Tibial nerve (tissue), 4 donors: ENCODE data around the gene NPAT. TPM values are rescaled to one million over a fixed set of nuclear protein-coding genes. Genes with fewer than 3 reads are reported as not detected.

ENCODE experiments used
- DNase-seq, 2 donors: peaks; one replicate each; pipeline ENCODE4 v3.0.0-alpha.2; 2019; ENCODE audit warnings: low spot score in 2 of 2
- H3K27ac ChIP-seq, 4 donors: fragments of 200-600 bp; sonication (generic) in 3 of 4; one replicate each; pipeline ENCODE4 v1.5.1; 2017 to 2019; ENCODE audit warnings: mild to moderate bottlenecking in 1 of 4
- H3K27me3 ChIP-seq, 2 donors: fragments of 200-600 bp; sonication (generic) in 1 of 2; one replicate each; pipeline versions ENCODE4 v1.5.1 to v1.6.0; 2017 to 2019
- H3K36me3 ChIP-seq, 3 donors: fragments of 200-600 bp; sonication (generic); one replicate each; pipeline ENCODE4 v1.5.1; 2018 to 2019
- H3K4me1 ChIP-seq, 4 donors: fragments of 200-600 bp; sonication (generic) in 3 of 4; one replicate each; pipeline ENCODE4 v1.5.1; 2017 to 2019
- H3K4me3 ChIP-seq, 4 donors: fragments of 200-600 bp; sonication (generic) in 3 of 4; one replicate each; pipeline ENCODE4 v1.5.1; 2017 to 2019; ENCODE audit warnings: mild to moderate bottlenecking in 1 of 4, moderate library complexity in 1 of 4
- H3K9me3 ChIP-seq, 4 donors: fragments of 200-600 bp; sonication (generic) in 3 of 4; one replicate each; pipeline ENCODE4 v1.5.1; 2017 to 2019
- EP300 ChIP-seq, 2 donors: sonication (generic); formaldehyde crosslinking; IDR thresholded peaks; one replicate each; pipeline ENCODE4 v1.6.1; 2017; ENCODE audit warnings: antibody characterized with exemption in 2 of 2, mild to moderate bottlenecking in 1 of 2
- POLR2A ChIP-seq, 2 donors: fragments of 450-650 bp; IDR thresholded peaks; one replicate each; pipeline ENCODE4 v1.6.1; 2017; ENCODE audit warnings: antibody characterized with exemption in 2 of 2, mild to moderate bottlenecking in 2 of 2, moderate library complexity in 2 of 2
- WGBS, 2 donors: methylation state at CpG; one replicate each; pipeline ENCODE4 v1.1.5; 2018; 5-methylcytosine and 5-hydroxymethylcytosine counted together
- total RNA-seq, 4 donors: library from RNA; depleted of rRNA; stranded (reverse); fragments of >200 nt; gene quantifications; one replicate each; pipeline ENCODE4 v1.1.0, GENCODE V29; 2016
- TF ChIP-seq, protein P1 (sequence below), 5 experiments: fragments of 200-600 bp in 3 of 5; fragments of 450-650 bp in 2 of 5; sonication (generic) in 3 of 5; IDR thresholded peaks; one replicate each; pipeline ENCODE4 v1.5.1; 2016 to 2019; ENCODE audit warnings: antibody characterized with exemption in 5 of 5, mild to moderate bottlenecking in 3 of 5, moderate library complexity in 2 of 5

The NPAT gene
- total RNA-seq, 4 donors from 2014 or later: 12.6 to 16.1 (median 15.3) TPM

DNA sequence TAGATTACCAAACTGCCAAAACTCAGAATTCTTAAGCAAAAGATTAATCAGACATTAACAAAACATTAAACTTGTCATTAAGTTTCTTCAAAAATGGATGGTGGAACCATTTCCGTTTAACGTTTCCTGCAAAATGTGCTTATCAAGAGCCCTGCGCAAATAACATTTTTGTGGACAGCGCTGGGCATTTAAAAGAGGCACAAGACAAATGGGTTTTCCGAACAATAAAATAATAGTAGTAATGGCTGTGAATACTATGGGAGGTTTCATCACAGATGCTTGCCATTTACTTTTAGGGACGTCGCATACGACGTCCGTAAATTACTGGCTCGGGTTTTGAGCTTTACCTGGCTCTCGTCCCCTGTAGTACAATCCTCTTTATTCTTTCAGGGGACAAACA lies 1.1 kb downstream of the NPAT start:
- H3K9me3 ChIP-seq: no peaks in the 10 kb centered on the region
- no peaks in the 10 kb centered on the region for H3K36me3 ChIP-seq
- peak overlapping the region in 3 of 4 donors; percentile 88 to 98 (median 95) for H3K27ac ChIP-seq
- peaks cover 3 to 63% (median 8%) of the 10 kb centered on the region in 4 donors for H3K4me1 ChIP-seq
- DNase-seq: no peak
- 2 to 3% methylated on average over 12 of the region's 12 CpGs for WGBS, 2 donors
- H3K27me3 ChIP-seq: no peaks in the 10 kb centered on the region
- H3K4me3 ChIP-seq: peak overlapping the region; percentile 59 to 80 (median 68)
- TF ChIP-seq EP300 (IDR thresholded peaks at IDR 0.05): no peak
- no peak for TF ChIP-seq POLR2A (IDR thresholded peaks at IDR 0.05)
- TF ChIP-seq, protein P1, sequence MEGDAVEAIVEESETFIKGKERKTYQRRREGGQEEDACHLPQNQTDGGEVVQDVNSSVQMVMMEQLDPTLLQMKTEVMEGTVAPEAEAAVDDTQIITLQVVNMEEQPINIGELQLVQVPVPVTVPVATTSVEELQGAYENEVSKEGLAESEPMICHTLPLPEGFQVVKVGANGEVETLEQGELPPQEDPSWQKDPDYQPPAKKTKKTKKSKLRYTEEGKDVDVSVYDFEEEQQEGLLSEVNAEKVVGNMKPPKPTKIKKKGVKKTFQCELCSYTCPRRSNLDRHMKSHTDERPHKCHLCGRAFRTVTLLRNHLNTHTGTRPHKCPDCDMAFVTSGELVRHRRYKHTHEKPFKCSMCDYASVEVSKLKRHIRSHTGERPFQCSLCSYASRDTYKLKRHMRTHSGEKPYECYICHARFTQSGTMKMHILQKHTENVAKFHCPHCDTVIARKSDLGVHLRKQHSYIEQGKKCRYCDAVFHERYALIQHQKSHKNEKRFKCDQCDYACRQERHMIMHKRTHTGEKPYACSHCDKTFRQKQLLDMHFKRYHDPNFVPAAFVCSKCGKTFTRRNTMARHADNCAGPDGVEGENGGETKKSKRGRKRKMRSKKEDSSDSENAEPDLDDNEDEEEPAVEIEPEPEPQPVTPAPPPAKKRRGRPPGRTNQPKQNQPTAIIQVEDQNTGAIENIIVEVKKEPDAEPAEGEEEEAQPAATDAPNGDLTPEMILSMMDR (IDR thresholded peaks at IDR 0.05): no peak

DNA sequence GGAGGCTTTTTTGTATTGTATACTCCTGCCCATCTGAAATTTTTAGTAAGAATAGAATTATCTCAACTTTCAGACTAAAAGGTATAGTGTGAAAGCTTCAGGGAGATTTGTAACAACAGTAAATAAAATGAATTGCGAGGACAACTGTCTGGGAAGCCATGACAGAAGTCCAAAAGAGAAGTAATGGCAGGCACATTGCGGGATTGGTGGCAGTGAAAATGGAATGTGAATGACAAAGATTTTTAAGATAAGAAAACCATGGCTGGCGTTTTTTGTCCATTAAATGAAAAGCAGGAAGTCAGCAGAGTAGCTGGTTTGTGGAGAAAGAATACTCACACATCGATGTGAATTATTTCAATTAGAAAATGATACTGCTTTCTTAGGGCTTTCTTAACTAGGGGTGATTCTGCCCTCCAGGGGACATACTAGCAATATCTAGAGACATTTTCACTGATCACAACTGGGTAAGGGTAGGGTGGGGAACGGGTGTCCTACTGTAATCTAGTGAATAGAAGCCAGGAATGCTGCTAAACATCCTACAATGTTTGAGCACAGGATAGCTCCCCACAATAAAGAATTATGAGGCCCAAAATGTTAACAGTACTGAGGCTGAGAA lies 1.6 kb downstream of the NPAT start:
- peak overlapping the region in 3 of 4 donors; percentile 88 to 98 (median 95) for H3K27ac ChIP-seq
- no peak for DNase-seq
- TF ChIP-seq, protein P1 (IDR thresholded peaks at IDR 0.05): no peak
- no peak for TF ChIP-seq POLR2A (IDR thresholded peaks at IDR 0.05)
- no peak for TF ChIP-seq EP300 (IDR thresholded peaks at IDR 0.05)
- H3K27me3 ChIP-seq: no peaks in the 10 kb centered on the region
- H3K4me3 ChIP-seq: peak overlapping the region in 3 of 4 donors; percentile 59 to 80 (median 66)
- H3K9me3 ChIP-seq: no peaks in the 10 kb centered on the region
- H3K36me3 ChIP-seq: no peaks in the 10 kb centered on the region
- 43 to 48% methylated on average over 5 of the region's 5 CpGs for WGBS, 2 donors
- H3K4me1 ChIP-seq: peaks cover 3 to 57% (median 8%) of the 10 kb centered on the region in 4 donors

DNA sequence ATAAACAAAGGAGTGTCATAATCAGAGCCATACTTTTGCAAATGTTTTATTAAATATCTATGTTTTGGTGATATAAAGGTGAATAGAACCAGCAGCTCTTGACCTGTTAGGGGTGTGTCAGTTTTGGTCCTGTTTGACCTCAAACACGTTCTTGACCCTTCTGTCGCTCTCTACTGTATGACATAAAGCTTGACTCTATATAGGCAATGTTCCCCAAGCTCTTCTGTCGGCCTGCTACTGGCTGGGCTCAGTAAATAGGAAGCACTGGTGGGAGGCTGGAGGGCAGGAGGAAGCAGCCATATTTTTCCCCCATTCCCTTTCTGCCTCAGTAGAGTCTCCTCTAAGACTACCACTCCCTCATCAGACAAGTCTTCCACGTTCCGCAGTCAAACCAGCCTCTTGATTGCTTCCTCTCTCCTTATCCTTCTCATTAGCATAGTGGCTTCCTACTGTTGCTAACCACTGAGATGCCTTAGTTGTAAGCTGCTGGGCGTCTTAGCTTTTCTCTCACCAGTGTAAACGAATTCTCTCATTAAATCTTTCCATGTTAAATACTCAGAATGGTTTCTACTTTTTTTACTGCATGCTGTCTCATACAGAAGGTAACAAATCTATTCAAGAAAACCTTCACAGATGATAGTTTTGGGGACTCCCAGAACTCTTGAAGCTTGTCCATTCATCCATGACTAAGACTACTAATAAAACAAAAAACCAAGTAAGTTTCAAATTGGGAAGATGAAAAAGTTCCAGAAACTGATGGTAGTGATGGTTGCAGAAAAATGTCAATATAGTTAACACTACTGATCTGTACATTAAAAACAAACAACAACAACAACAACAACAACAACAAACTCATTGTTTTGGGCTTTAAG lies 3.3 kb downstream of the NPAT start:
- 69 to 71% methylated on average over 7 of the region's 7 CpGs for WGBS, 2 donors
- H3K4me3 ChIP-seq: no peak overlapping the region
- peaks cover 3 to 41% (median 6%) of the 10 kb centered on the region in 4 donors for H3K4me1 ChIP-seq
- H3K27me3 ChIP-seq: no peaks in the 10 kb centered on the region
- no peak for DNase-seq
- H3K27ac ChIP-seq: no peak overlapping the region
- H3K36me3 ChIP-seq: peaks cover 0 to 2% (median 0%) of the 10 kb centered on the region in 3 donors
- H3K9me3 ChIP-seq: no peaks in the 10 kb centered on the region
- TF ChIP-seq POLR2A (IDR thresholded peaks at IDR 0.05): no peak
- TF ChIP-seq, protein P1 (IDR thresholded peaks at IDR 0.05): no peak
- no peak for TF ChIP-seq EP300 (IDR thresholded peaks at IDR 0.05)

DNA sequence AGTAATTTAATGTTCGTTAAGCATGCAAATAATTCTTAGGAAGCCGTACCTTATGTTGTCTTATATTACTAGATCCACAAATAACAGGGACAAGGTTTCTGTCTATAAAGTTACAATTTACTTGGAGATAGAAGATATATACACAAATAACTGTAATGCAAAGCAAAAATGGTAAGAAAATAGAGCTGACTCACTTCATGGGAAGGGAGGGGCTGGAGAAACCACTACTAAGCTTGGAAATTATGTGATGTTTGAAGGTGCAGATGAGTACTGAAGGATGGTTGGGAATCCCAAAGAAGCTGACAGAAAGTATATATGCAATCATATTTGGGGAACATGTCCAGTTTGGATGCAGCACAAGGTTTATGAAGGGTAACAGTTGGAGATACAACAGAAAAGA lies 4.0 kb downstream of the NPAT start:
- Histone ChIP-seq H3K36me3 (peaks cover 0 to 9% (median 0%) of the 10 kb centered on the region in 3 donors), H3K4me3 (no peak overlapping the region), H3K4me1 (peaks cover 0 to 35% (median 5%) of the 10 kb centered on the region in 4 donors), H3K27me3 (no peaks in the 10 kb centered on the region), H3K27ac (no peak overlapping the region), H3K9me3 (no peaks in the 10 kb centered on the region)
- TF ChIP-seq EP300 (IDR thresholded peaks at IDR 0.05): no peak
- TF ChIP-seq, protein P1 (IDR thresholded peaks at IDR 0.05): no peak
- no peak for TF ChIP-seq POLR2A (IDR thresholded peaks at IDR 0.05)
- WGBS, 2 donors: 48 to 75% methylated on average over 2 of the region's 2 CpGs
- DNase-seq: no peak

DNA sequence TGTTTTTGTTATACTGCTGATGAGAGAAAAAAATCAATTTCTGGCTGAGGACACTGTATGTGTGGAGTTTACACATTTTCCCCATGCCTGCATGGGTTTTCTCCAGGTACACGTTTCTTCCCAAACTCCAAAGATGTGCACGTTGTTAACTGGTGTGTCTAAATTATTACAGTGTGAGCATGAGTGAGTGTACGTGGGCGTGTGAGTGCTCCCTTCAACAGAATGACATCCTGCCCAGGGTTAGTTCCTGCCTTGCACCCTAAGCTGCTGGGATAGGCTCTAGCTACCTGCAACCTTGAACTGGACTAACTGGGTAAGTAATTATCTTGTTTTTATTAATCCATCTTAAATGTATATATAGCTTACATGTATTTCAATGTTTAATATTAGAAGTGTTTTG lies 5.5 kb downstream of the NPAT start:
- Histone ChIP-seq H3K9me3 (no peaks in the 10 kb centered on the region), H3K27me3 (no peaks in the 10 kb centered on the region), H3K4me1 (peaks cover 0 to 35% (median 5%) of the 10 kb centered on the region in 4 donors), H3K27ac (no peak overlapping the region), H3K4me3 (no peak overlapping the region), H3K36me3 (peaks cover 0 to 22% (median 0%) of the 10 kb centered on the region in 3 donors)
- TF ChIP-seq, protein P1 (IDR thresholded peaks at IDR 0.05): no peak
- TF ChIP-seq EP300 (IDR thresholded peaks at IDR 0.05) (no peak), POLR2A (IDR thresholded peaks at IDR 0.05) (no peak)
- DNase-seq: no peak
- WGBS, 2 donors: 68 to 72% methylated on average over 4 of the region's 4 CpGs
